Endothelial cell of umbilical vein (primary cell): ENCODE data around the gene GYG1. TPM values are rescaled to one million over a fixed set of nuclear protein-coding genes. Genes with fewer than 3 reads are reported as not detected.

Experiments
- BruUV-seq: library from RNA; stranded (reverse); fragments of 400-500 nt; replicated peaks from 2 replicates; lab custom pipeline; 2021; lab: Mats Ljungman, UMichigan
- CTCF ChIA-PET: fragments of 300-600, 350-600 bp; sonication (Branson Sonifier 250); formaldehyde crosslinking; loops from one replicate; lab custom pipeline; 2021; ENCODE audit warnings: antibody characterized with exemption, inconsistent platforms; lab: Charles Lee
- POLR2A ChIA-PET: fragments of 300-600, 350-600 bp; sonication (Branson Sonifier 250); formaldehyde crosslinking; loops from one replicate; lab custom pipeline; 2021; ENCODE audit warnings: antibody characterized with exemption, inconsistent platforms; lab: Charles Lee
- DNase-seq: peaks from one replicate; pipeline ENCODE4 v3.0.0-alpha.2; 2011; ENCODE audit warnings: low read depth, low spot score
- FAIRE-seq: peaks from 2 replicates; lab custom pipeline; 2011; peaks lifted over from hg19 to GRCh38; lab: Jason Lieb, UNC
- H2AFZ ChIP-seq: 2 replicates; pipeline ENCODE4 v1.6.0; 2012; ENCODE audit warnings: low read depth, low read length, control low read depth, inconsistent platforms
- H3K27ac ChIP-seq: 2 replicates; pipeline ENCODE4 v1.5.1; 2011; ENCODE audit warnings: low read depth, mild to moderate bottlenecking, control low read depth, low read length, moderate library complexity; ENCODE audit not compliant: insufficient read depth
- H3K27me3 ChIP-seq, 2 experiments: 2 replicates each; pipeline versions ENCODE4 v1.6.0 to v1.6.1; 2011; ENCODE audit warnings: low read length in 2 of 2, mixed read lengths in 1 of 2; ENCODE audit not compliant: control insufficient read depth in 2 of 2, insufficient read depth in 2 of 2
- H3K36me3 ChIP-seq, 2 experiments: 2 replicates in 1 of 2; 3 replicates in 1 of 2; pipeline ENCODE4 v1.5.1; 2011; ENCODE audit warnings: low read length in 2 of 2, mild to moderate bottlenecking in 1 of 2, moderate library complexity in 1 of 2; ENCODE audit not compliant: control insufficient read depth in 2 of 2, insufficient read depth in 2 of 2; ENCODE audit errors: extremely low read depth in 1 of 2
- H3K4me1 ChIP-seq: 3 replicates; pipeline ENCODE4 v1.5.1; 2011; ENCODE audit warnings: mild to moderate bottlenecking, low read length; ENCODE audit not compliant: control insufficient read depth, insufficient read depth; ENCODE audit errors: extremely low read depth
- H3K4me2 ChIP-seq: 2 replicates; pipeline ENCODE4 v1.6.1; 2011; ENCODE audit warnings: low read length, control low read depth, mixed read lengths; ENCODE audit not compliant: insufficient read depth
- H3K4me3 ChIP-seq, 3 experiments: fragments of 200-600 bp in 1 of 3; sonication (generic), shearing (Covaris generic) in 1 of 3; replicated peaks in 1 of 3; 2 replicates each; pipeline ENCODE4 v1.5.1; 2011 to 2016; ENCODE audit warnings: control low read depth in 3 of 3, low read length in 3 of 3, mild to moderate bottlenecking in 2 of 3, inconsistent platforms in 1 of 3, low read depth in 1 of 3, moderate library complexity in 1 of 3; ENCODE audit not compliant: insufficient read depth in 1 of 3
- H3K79me2 ChIP-seq: 2 replicates; pipeline ENCODE4 v1.6.0; 2012; ENCODE audit warnings: low read length, inconsistent platforms; ENCODE audit not compliant: control insufficient read depth, insufficient read depth
- H3K9ac ChIP-seq: replicated peaks from 2 replicates; pipeline ENCODE3; 2011; ENCODE audit warnings: low read length, control low read depth; ENCODE audit not compliant: insufficient read depth; ENCODE audit errors: extremely low read depth
- H3K9me1 ChIP-seq: replicated peaks from 3 replicates; pipeline ENCODE4 v1.6.0; 2011; ENCODE audit warnings: mild to moderate bottlenecking, low read length; ENCODE audit not compliant: control insufficient read depth, insufficient read depth; ENCODE audit errors: extremely low read depth
- H3K9me3 ChIP-seq: replicated peaks from 2 replicates; pipeline ENCODE4 v1.5.1; 2012; ENCODE audit warnings: low read length, inconsistent platforms; ENCODE audit not compliant: control insufficient read depth, insufficient read depth
- H4K20me1 ChIP-seq: replicated peaks from 2 replicates; pipeline ENCODE3; 2011; ENCODE audit warnings: mild to moderate bottlenecking, low read length; ENCODE audit not compliant: control insufficient read depth, insufficient read depth; ENCODE audit errors: extremely low read depth
- CTCF ChIP-seq, 2 donors: IDR thresholded peaks; 1 replicate in 1 of 2; 2 replicates in 1 of 2; pipeline ENCODE4 v1.5.1; 2011; ENCODE audit warnings: low read length in 2 of 2, mild to moderate bottlenecking in 2 of 2, moderate library complexity in 2 of 2, control low read depth in 1 of 2, inconsistent platforms in 1 of 2, low read depth in 1 of 2; ENCODE audit not compliant: insufficient read depth in 1 of 2; ENCODE audit errors: extremely low read depth in 1 of 2
- EZH2 ChIP-seq: IDR thresholded peaks from 2 replicates; pipeline ENCODE4 v1.6.1; 2012; ENCODE audit warnings: borderline replicate concordance, low read depth, mild to moderate bottlenecking, moderate library complexity, low read length, inconsistent platforms; ENCODE audit not compliant: severe bottlenecking
- FOS ChIP-seq: IDR thresholded peaks from 2 replicates; pipeline ENCODE4 v1.6.1; 2011; ENCODE audit warnings: mild to moderate bottlenecking, low read length, moderate library complexity, borderline replicate concordance; ENCODE audit not compliant: insufficient read depth
- GATA2 ChIP-seq: IDR thresholded peaks from 2 replicates; pipeline ENCODE4 v1.7.0; 2011; ENCODE audit warnings: low read depth, mild to moderate bottlenecking, moderate library complexity, mixed read lengths, low read length; ENCODE audit not compliant: insufficient read length, insufficient read depth
- JUN ChIP-seq: IDR thresholded peaks from 2 replicates; pipeline ENCODE4 v1.6.1; 2011; ENCODE audit warnings: borderline replicate concordance, low read depth; ENCODE audit not compliant: insufficient read length, insufficient read depth
- MAX ChIP-seq: IDR thresholded peaks from 2 replicates; pipeline ENCODE4 v1.6.1; 2011; ENCODE audit not compliant: insufficient read depth, insufficient read length
- MYC ChIP-seq: IDR thresholded peaks from one replicate; pipeline ENCODE4 v1.6.1; 2011; ENCODE audit warnings: mild to moderate bottlenecking, low read depth, low read length
- POLR2A ChIP-seq: IDR thresholded peaks from 2 replicates; pipeline ENCODE4 v1.6.1; 2012; ENCODE audit warnings: low read depth, mild to moderate bottlenecking, control low read depth, low read length
- POLR2AphosphoS5 ChIP-seq: IDR thresholded peaks from 2 replicates; pipeline ENCODE4 v1.6.1; 2012; ENCODE audit warnings: low read depth, mild to moderate bottlenecking, control low read depth, low read length, moderate library complexity; ENCODE audit not compliant: insufficient read depth
- dilution Hi-C: fragments of 300-500 bp; cut with MboI; formaldehyde crosslinking; loops from one replicate; pipeline ENCODE4 v1.15.0; 2019; ENCODE audit warnings: low sequenced_read_pairs; ENCODE audit not compliant: extremely low pct_ligation_motif_present
- intact Hi-C: fragments of 100-400 bp; cut with micrococcal nuclease; formaldehyde crosslinking; loops from one replicate; pipeline ENCODE4 v1.10.0; 2022
- polyA plus RNA-seq, 4 experiments: library from polyadenylated mRNA; depleted of rRNA in 3 of 4; stranded (reverse) in 3 of 4; unstranded in 1 of 4; fragments of >200 nt; gene quantifications; 2 replicates each; pipeline versions ENCODE4 v1.2.1 to v1.2.3, GENCODE V29; 2011 to 2012; ENCODE audit warnings: missing spikeins in 1 of 4
- total RNA-seq: library from RNA; stranded (reverse); gene quantifications from 2 replicates; pipeline ENCODE4 v1.2.3, GENCODE V29; 2021

The GYG1 gene
- total and polyA plus RNA-seq, 2 donors (not counting 3 experiments of a cell fraction or from before 2014, with no cell fraction given): 24.7 to 58.5 TPM

GRCh38 chr3:149037684-149038083 is 46.3 kb downstream of the GYG1 start:
- Histone ChIP-seq H3K36me3 (peaks cover 3 to 6% of the 10 kb centered on the region in 2 experiments), H3K4me2 (no peak overlapping the region), H3K27me3 (no peaks in the 10 kb centered on the region), H3K9ac (no peak overlapping the region), H4K20me1 (no peaks in the 10 kb centered on the region), H2AFZ (no peak overlapping the region), H3K4me3 (no peak overlapping the region), H3K27ac (no peak overlapping the region), H3K9me1 (no peaks in the 10 kb centered on the region), H3K9me3 (no peaks in the 10 kb centered on the region), H3K4me1 (peaks cover 5% of the 10 kb centered on the region), H3K79me2 (no peaks in the 10 kb centered on the region)
- dilution Hi-C loops: no loop called here
- ChIA-PET POLR2A (no interaction called here), CTCF (no interaction called here)
- FAIRE-seq (no peak), DNase-seq (no peak)
- TF ChIP-seq POLR2AphosphoS5 (no peak), JUN (no peak), POLR2A (no peak), EZH2 (no peak), CTCF (IDR thresholded peaks at IDR 0.05; ENCODE audit: extremely low read depth in 1 of 2, insufficient read depth in 1 of 2, low read depth in 1 of 2, low read length in 2 of 2) (no peak), MAX (no peak), MYC (no peak), GATA2 (no peak), FOS (no peak)
- intact Hi-C loops: no loop called here
- no TSS peak for BruUV-seq
